ENCODE data around the gene OVOL1.
"Not testable (repeated sequence)": the region's sequence is repeated elsewhere in the genome, so short reads cannot be mapped to it uniquely, and the experiment has no call there.

OVOL1 gene

GRCh38 chr11:65743681-65744025 lies 43.2 kb upstream of the OVOL1 start:
- Histone ChIP-seq H3K4me3 (ENCODE audit: low read length) (no peak overlapping the region), H4K20me1 (ENCODE audit: insufficient read depth, low read length) (no peaks in the 10 kb centered on the region), H3K9ac (ENCODE audit: low read length) (no peak overlapping the region), H3K4me1 (ENCODE audit: low read length) (peaks cover 5% of the 10 kb centered on the region; the same call in 1 of the 2 replicates), H3K79me2 (ENCODE audit: low read length) (no peaks in the 10 kb centered on the region), H3K27me3 (ENCODE audit: low read depth, low read length) (peaks cover 19% of the 10 kb centered on the region), H3K36me3 (replicated peaks; ENCODE audit: low read depth, low read length) (no peaks in the 10 kb centered on the region), H3K27ac (ENCODE audit: low read length) (no peak overlapping the region), H3K4me2 (ENCODE audit: low read length) (no peak overlapping the region), H2AFZ (ENCODE audit: low read depth, low read length) (no peak overlapping the region), H3K9me3 (ENCODE audit: insufficient read depth, low read length) (no peaks in the 10 kb centered on the region)
- TF ChIP-seq EZH2phosphoT487 (IDR thresholded peaks at IDR 0.05; ENCODE audit: low read depth): no peak
- TF ChIP-seq CTCF (IDR thresholded peaks at IDR 0.05; ENCODE audit: low read depth, low read length): no peak

GRCh38 chr11:65744026-65744698 lies 42.7 kb upstream of the OVOL1 start:
- no peak overlapping the region for H3K4me2 ChIP-seq (ENCODE audit: low read length)
- no peaks in the 10 kb centered on the region for H3K79me2 ChIP-seq (ENCODE audit: low read length)
- no peak overlapping the region for H3K4me3 ChIP-seq (ENCODE audit: low read length)
- TF ChIP-seq CTCF (IDR thresholded peaks at IDR 0.05; ENCODE audit: low read depth, low read length) (peak; percentile 21), EZH2phosphoT487 (IDR thresholded peaks at IDR 0.05; ENCODE audit: low read depth) (no peak)
- no peak overlapping the region for H3K9ac ChIP-seq (ENCODE audit: low read length)
- peaks cover 5% of the 10 kb centered on the region; the same call in 1 of the 2 replicates for H3K4me1 ChIP-seq (ENCODE audit: low read length)
- peaks cover 24% of the 10 kb centered on the region for H3K27me3 ChIP-seq (ENCODE audit: low read depth, low read length)
- no peaks in the 10 kb centered on the region for H3K9me3 ChIP-seq (ENCODE audit: insufficient read depth, low read length)
- H3K27ac ChIP-seq (ENCODE audit: low read length): no peak overlapping the region
- H4K20me1 ChIP-seq (ENCODE audit: insufficient read depth, low read length): no peaks in the 10 kb centered on the region
- H2AFZ ChIP-seq (ENCODE audit: low read depth, low read length): no peak overlapping the region
- H3K36me3 ChIP-seq (replicated peaks; ENCODE audit: low read depth, low read length): no peaks in the 10 kb centered on the region

- Histone ChIP-seq H4K20me1 (ENCODE audit: insufficient read depth, low read length) (no peaks in the 10 kb centered on the region), H3K9me3 (ENCODE audit: insufficient read depth, low read length) (no peaks in the 10 kb centered on the region), H3K36me3 (replicated peaks; ENCODE audit: low read depth, low read length) (no peaks in the 10 kb centered on the region), H3K27ac (ENCODE audit: low read length) (no peak overlapping the region), H3K4me2 (ENCODE audit: low read length) (no peak overlapping the region), H2AFZ (ENCODE audit: low read depth, low read length) (no peak overlapping the region), H3K4me3 (ENCODE audit: low read length) (no peak overlapping the region), H3K4me1 (ENCODE audit: low read length) (peaks cover 5% of the 10 kb centered on the region; the same call in 1 of the 2 replicates), H3K27me3 (ENCODE audit: low read depth, low read length) (peaks cover 29% of the 10 kb centered on the region), H3K9ac (ENCODE audit: low read length) (no peak overlapping the region), H3K79me2 (ENCODE audit: low read length) (no peaks in the 10 kb centered on the region)
- no peak for TF ChIP-seq EZH2phosphoT487 (IDR thresholded peaks at IDR 0.05; ENCODE audit: low read depth)
- no peak for TF ChIP-seq CTCF (IDR thresholded peaks at IDR 0.05; ENCODE audit: low read depth, low read length)
These were observed 42.2 kb upstream of the OVOL1 start for GRCh38 chr11:65744699-65745042.

- no peaks in the 10 kb centered on the region for H3K79me2 ChIP-seq (ENCODE audit: low read length)
These were observed 41.8 kb upstream of the OVOL1 start for GRCh38 chr11:65745049-65745448.

GRCh38 chr11:65762169-65762568 lies 24.7 kb upstream of the OVOL1 start:
- H3K9me3 ChIP-seq (ENCODE audit: insufficient read depth, low read length); H4K20me1 ChIP-seq (ENCODE audit: insufficient read depth, low read length); H3K27ac ChIP-seq (ENCODE audit: low read length); H3K36me3 ChIP-seq (replicated peaks; ENCODE audit: low read depth, low read length); H3K4me1 ChIP-seq (ENCODE audit: low read length); H3K4me3 ChIP-seq (ENCODE audit: low read length); H3K79me2 ChIP-seq (ENCODE audit: low read length); H3K4me2 ChIP-seq (ENCODE audit: low read length); H3K27me3 ChIP-seq (ENCODE audit: low read depth, low read length); H2AFZ ChIP-seq (ENCODE audit: low read depth, low read length); H3K9ac ChIP-seq (ENCODE audit: low read length): not testable (repeated sequence)

More at GRCh38 chr11:65745049-65745448, 41.8 kb upstream of the OVOL1 start:
- Histone ChIP-seq H3K27me3 (ENCODE audit: low read depth, low read length) (peaks cover 32% of the 10 kb centered on the region), H3K4me3 (ENCODE audit: low read length) (no peak overlapping the region), H3K27ac (ENCODE audit: low read length) (no peak overlapping the region), H3K4me2 (ENCODE audit: low read length) (no peak overlapping the region), H3K4me1 (ENCODE audit: low read length) (peaks cover 5% of the 10 kb centered on the region; the same call in 1 of the 2 replicates), H4K20me1 (ENCODE audit: insufficient read depth, low read length) (no peaks in the 10 kb centered on the region), H2AFZ (ENCODE audit: low read depth, low read length) (no peak overlapping the region), H3K36me3 (replicated peaks; ENCODE audit: low read depth, low read length) (no peaks in the 10 kb centered on the region), H3K9ac (ENCODE audit: low read length) (no peak overlapping the region), H3K9me3 (ENCODE audit: insufficient read depth, low read length) (no peaks in the 10 kb centered on the region)
- TF ChIP-seq CTCF (IDR thresholded peaks at IDR 0.05; ENCODE audit: low read depth, low read length) (no peak), EZH2phosphoT487 (IDR thresholded peaks at IDR 0.05; ENCODE audit: low read depth) (no peak)

GRCh38 chr11:65762816-65763215 lies 24.0 kb upstream of the OVOL1 start:
- not testable (repeated sequence) for H3K9me3 ChIP-seq (ENCODE audit: insufficient read depth, low read length); H2AFZ ChIP-seq (ENCODE audit: low read depth, low read length); H3K27me3 ChIP-seq (ENCODE audit: low read depth, low read length); H3K4me2 ChIP-seq (ENCODE audit: low read length); H3K9ac ChIP-seq (ENCODE audit: low read length); H3K27ac ChIP-seq (ENCODE audit: low read length); H4K20me1 ChIP-seq (ENCODE audit: insufficient read depth, low read length); H3K79me2 ChIP-seq (ENCODE audit: low read length); H3K36me3 ChIP-seq (replicated peaks; ENCODE audit: low read depth, low read length); H3K4me3 ChIP-seq (ENCODE audit: low read length); H3K4me1 ChIP-seq (ENCODE audit: low read length)
